ENCODE measurements around the gene STX1A.

Gene STX1A

DNA sequence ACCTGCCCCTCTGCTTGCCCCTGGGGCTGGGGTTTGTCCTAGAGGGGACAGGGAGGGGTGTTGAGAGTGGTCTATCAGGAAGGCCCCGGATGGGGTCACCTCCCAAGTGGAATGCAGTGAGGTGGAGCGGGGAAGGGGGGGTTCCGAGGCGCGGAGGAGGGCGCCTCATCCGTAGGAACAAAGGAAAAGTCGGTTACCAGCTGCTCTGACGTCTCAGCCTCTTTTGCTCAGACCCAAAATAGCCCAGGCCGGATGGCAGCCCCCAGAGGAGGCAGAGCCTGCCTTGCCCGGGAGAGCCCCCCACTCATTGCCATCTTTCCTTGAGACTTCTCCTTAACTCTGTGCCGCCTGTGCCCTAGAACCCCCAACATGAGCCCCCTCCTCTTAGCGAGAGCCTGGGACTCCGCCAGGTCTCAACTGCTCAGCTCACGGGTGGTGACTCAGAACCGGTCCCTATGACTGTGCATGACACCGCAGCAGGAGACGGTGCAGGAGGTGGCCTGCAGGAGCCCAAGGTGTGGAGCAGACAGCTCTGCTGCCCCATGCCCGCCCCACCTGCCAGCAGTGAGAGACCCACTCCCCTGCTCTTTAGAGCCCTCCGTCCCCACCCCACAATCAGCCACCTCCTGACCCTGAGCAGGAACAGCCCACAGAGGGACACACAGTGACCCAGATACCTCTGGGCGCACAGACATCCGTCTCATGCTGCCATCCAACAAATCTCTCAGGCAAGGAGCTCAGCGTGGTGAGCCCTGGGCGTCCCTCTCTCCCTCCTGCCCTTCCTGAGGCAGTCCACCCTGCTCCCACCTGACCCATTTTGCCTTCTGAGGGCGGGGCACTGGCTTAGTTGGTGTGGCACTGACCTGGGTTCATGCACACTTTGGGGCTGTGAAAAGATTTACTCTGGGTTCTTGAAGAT lies 13.1 kb downstream of the STX1A start:
- no peak overlapping the region for H3K9ac ChIP-seq (ENCODE audit: low read length)
- H3K36me3 ChIP-seq (ENCODE audit: control insufficient read depth, insufficient read depth, low read length): peaks cover 3% of the 10 kb centered on the region; the same call in 1 of the 2 replicates
- peaks cover 22% of the 10 kb centered on the region for H3K4me1 ChIP-seq (ENCODE audit: control insufficient read depth, insufficient read depth, low read length)

DNA sequence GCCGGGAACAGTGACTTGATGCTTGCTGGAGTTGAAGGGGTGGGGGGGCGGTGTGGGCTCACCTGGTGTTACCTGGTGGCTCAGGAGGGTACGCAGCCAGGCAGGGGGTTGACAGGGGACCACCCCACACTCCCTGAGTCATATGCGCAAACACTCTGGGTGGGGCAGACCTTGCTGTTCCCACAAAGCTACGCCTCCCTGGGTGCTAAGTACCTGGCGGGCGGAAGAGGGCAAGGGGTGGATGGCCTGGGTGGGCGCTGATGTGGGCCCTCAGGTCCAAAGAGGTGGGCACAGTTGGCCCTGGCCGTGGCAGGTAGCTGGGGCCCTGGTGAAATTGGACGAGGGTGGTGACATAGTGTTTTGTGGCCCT lies 13.9 kb downstream of the STX1A start:
- Histone ChIP-seq H3K27ac (ENCODE audit: low read depth, low read length) (no peak overlapping the region), H3K9ac (ENCODE audit: low read length) (no peak overlapping the region)

More for the DNA sequence above, 13.1 kb downstream of the STX1A start:
- Histone ChIP-seq H3K4me3 (ENCODE audit: low read depth, low read length) (no peak overlapping the region), H3K9me3 (ENCODE audit: control insufficient read depth, insufficient read depth, low read depth, low read length) (no peaks in the 10 kb centered on the region), H3K27ac (ENCODE audit: low read depth, low read length) (no peak overlapping the region), H3K27me3 (ENCODE audit: control insufficient read depth, insufficient read depth, low read length) (no peaks in the 10 kb centered on the region)

DNA sequence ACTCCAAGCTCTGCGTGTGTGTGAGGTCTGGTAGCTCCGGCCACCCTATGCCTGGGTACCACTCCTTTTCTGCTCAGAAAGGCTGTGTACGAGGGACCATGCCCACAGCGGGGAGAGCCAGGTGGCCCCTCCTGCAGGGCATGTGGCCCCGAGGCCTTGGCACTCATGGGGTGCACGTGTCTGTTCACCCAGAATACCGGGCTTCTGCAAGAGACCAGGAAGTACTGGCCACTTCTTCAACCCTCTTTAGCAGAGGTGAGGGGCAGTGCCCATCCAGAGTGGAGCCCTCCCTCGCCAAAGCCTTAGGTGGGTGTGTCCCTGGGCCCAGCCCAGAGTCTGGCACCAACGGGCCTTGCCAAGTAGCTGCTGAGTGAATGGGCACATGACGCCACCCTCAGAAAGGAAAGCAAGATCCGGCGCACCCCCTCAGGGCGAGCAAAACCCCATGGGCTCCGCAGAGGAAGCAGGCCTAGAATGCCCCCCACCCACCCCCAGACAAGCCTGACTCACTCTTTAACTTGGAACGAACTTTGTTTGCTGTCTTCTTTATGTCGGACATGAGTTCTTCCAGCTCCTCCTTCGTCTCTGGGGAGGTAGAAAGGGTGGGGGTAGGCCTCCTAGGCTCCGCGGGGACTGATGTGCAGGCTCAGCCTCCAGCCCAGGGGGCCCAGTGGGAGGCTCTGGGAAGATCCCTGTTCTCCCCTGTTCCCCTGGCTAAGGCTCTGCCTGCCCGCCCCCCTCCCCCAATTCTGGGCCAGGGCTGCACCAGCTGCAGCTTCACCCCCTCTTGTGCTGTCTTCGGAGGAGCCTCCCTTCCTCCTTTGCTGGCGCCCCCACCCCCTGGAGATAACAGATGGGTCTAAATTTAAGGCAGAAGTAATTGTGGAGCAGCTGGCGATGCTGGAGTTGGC lies 14.6 kb downstream of the STX1A start:
- H3K27ac ChIP-seq (ENCODE audit: low read depth, low read length): no peak overlapping the region
- peaks cover 10% of the 10 kb centered on the region for H3K36me3 ChIP-seq (ENCODE audit: control insufficient read depth, insufficient read depth, low read length)
- H3K9ac ChIP-seq (ENCODE audit: low read length): no peak overlapping the region
- H3K4me1 ChIP-seq (ENCODE audit: control insufficient read depth, insufficient read depth, low read length): peaks cover 22% of the 10 kb centered on the region
- H3K9me3 ChIP-seq (ENCODE audit: control insufficient read depth, insufficient read depth, low read depth, low read length): no peaks in the 10 kb centered on the region
- H3K4me3 ChIP-seq (ENCODE audit: low read depth, low read length): no peak overlapping the region
- H3K27me3 ChIP-seq (ENCODE audit: control insufficient read depth, insufficient read depth, low read length): no peaks in the 10 kb centered on the region

More for the DNA sequence above, 13.9 kb downstream of the STX1A start:
- no peaks in the 10 kb centered on the region for H3K27me3 ChIP-seq (ENCODE audit: control insufficient read depth, insufficient read depth, low read length)
- no peaks in the 10 kb centered on the region for H3K9me3 ChIP-seq (ENCODE audit: control insufficient read depth, insufficient read depth, low read depth, low read length)
- peaks cover 6% of the 10 kb centered on the region; the same call in 1 of the 2 replicates for H3K36me3 ChIP-seq (ENCODE audit: control insufficient read depth, insufficient read depth, low read length)
- peaks cover 22% of the 10 kb centered on the region for H3K4me1 ChIP-seq (ENCODE audit: control insufficient read depth, insufficient read depth, low read length)
- no peak overlapping the region for H3K4me3 ChIP-seq (ENCODE audit: low read depth, low read length)

DNA sequence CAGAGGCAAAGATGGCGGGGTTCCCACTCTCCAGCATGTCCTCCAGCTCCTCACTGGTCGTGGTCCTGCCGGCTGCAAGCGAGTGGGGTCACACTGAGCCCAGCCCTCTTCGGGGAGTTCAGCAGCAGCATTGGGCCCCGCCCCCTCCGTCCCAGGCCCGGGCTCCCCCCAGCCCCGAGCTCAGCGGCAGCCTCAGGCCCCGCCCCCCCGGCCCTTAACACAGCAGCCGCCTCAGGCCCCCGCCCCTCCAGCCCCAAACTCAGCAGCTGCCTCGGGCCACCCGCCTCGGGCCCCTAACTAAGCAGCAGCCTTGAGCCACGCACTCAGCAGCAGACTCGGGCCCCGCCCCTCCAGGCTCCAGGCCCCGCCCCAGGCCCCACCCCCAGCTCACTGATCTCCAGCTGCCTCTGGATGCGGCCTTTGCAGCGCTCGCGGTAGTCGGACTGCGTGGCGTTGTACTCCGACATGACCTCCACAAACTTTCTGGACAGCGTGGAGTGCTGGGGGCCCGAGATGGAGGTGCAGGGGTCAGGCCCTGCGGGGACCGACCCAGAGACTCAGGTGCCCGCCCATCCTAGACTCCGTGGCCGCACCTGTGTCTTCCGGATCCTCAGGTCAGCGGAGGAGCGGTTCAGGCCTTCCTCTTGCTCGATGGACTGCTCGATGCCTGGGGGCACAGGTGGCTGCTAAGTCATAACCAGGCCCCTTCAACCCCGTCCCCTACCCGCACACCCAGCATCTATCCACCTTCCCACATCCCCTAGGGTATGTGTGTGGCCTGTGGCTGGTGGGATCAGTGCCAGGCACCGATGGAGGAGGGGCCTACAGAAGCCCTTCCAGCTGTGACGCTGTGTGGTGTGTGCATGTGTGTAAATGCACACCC lies 15.5 kb downstream of the STX1A start:
- peak overlapping the region; percentile 49 for H3K4me3 ChIP-seq (ENCODE audit: low read depth, low read length)
- peaks cover 22% of the 10 kb centered on the region for H3K4me1 ChIP-seq (ENCODE audit: control insufficient read depth, insufficient read depth, low read length)
- H3K9me3 ChIP-seq (ENCODE audit: control insufficient read depth, insufficient read depth, low read depth, low read length): no peaks in the 10 kb centered on the region
- H3K9ac ChIP-seq (ENCODE audit: low read length): no peak overlapping the region
- H3K36me3 ChIP-seq (ENCODE audit: control insufficient read depth, insufficient read depth, low read length): peaks cover 19% of the 10 kb centered on the region
- H3K27me3 ChIP-seq (ENCODE audit: control insufficient read depth, insufficient read depth, low read length): no peaks in the 10 kb centered on the region
- H3K27ac ChIP-seq (ENCODE audit: low read depth, low read length): no peak overlapping the region

DNA sequence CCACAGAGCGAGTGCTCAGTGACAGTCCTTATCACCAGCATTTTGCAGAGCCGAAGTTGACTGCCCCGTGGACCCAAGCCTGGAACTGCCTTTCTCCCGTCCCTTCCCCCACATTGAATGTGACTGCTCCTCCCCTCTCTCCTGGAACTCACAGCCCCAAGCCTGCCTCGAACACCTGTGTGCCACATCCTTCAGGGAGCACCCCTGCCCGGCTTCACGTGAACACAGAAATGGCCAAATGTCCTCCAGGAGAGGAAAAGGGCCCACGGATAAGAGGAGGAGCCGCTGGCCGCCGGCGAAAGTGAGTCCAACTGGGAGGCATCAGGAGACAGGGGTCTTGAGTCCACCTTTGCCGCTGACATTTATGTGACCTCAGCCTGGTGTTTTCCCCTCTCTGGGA lies 16.2 kb downstream of the STX1A start:
- H3K9ac ChIP-seq (ENCODE audit: low read length): peak overlapping the region; percentile 22
- H3K27ac ChIP-seq (ENCODE audit: low read depth, low read length): no peak overlapping the region
- H3K4me3 ChIP-seq (ENCODE audit: low read depth, low read length): peak overlapping the region; percentile 49
- peaks cover 22% of the 10 kb centered on the region for H3K4me1 ChIP-seq (ENCODE audit: control insufficient read depth, insufficient read depth, low read length)
- H3K36me3 ChIP-seq (ENCODE audit: control insufficient read depth, insufficient read depth, low read length): peaks cover 27% of the 10 kb centered on the region
- no peaks in the 10 kb centered on the region for H3K27me3 ChIP-seq (ENCODE audit: control insufficient read depth, insufficient read depth, low read length)
- no peaks in the 10 kb centered on the region for H3K9me3 ChIP-seq (ENCODE audit: control insufficient read depth, insufficient read depth, low read depth, low read length)

DNA sequence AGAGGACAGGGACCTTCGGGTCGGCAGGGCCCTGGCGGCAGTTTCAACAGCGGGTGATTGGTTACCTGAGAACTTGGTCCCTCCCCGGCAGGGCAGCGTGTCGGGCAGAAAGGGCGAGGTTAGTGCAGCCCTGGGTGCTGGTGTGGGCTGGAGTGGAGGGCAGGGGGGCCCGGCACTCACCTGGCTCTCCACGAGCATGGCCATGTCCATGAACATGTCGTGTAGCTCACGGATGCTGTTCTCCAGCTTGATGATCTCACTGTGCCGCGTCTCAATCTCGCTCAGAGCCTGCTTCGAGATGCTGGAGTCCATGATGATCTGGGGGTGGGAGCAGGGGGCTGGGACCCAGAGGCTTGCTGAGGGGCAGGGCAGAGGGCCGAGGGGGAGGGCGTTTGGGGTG lies 16.8 kb downstream of the STX1A start:
- peaks cover 22% of the 10 kb centered on the region for H3K4me1 ChIP-seq (ENCODE audit: control insufficient read depth, insufficient read depth, low read length)
- no peak overlapping the region for H3K4me3 ChIP-seq (ENCODE audit: low read depth, low read length)
- H3K27ac ChIP-seq (ENCODE audit: low read depth, low read length): no peak overlapping the region
- H3K27me3 ChIP-seq (ENCODE audit: control insufficient read depth, insufficient read depth, low read length): no peaks in the 10 kb centered on the region
- no peak overlapping the region for H3K9ac ChIP-seq (ENCODE audit: low read length)
- H3K36me3 ChIP-seq (ENCODE audit: control insufficient read depth, insufficient read depth, low read length): peaks cover 31% of the 10 kb centered on the region
- no peaks in the 10 kb centered on the region for H3K9me3 ChIP-seq (ENCODE audit: control insufficient read depth, insufficient read depth, low read depth, low read length)

DNA sequence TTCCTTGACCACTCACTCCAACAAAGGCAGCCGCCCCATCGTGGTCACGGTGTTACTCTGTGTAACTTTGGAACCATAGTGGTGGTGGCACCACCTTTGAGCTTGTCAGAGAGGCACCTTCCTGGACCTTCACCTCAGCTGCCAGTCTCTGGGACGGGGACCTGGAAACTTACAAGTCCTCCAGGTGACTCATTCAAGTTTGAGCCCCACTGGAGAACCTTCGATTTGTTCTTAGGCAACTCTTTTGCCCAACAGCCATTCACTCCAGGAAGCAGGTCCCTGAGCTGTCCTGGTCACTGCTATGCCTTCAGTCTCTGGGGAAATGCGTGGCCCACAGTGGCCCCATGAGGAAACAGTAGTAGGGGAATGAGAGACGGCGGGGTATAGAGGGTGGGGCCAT lies 17.2 kb downstream of the STX1A start:
- Histone ChIP-seq H3K4me3 (ENCODE audit: low read depth, low read length) (no peak overlapping the region), H3K9ac (ENCODE audit: low read length) (no peak overlapping the region), H3K36me3 (ENCODE audit: control insufficient read depth, insufficient read depth, low read length) (peaks cover 35% of the 10 kb centered on the region), H3K4me1 (ENCODE audit: control insufficient read depth, insufficient read depth, low read length) (peaks cover 22% of the 10 kb centered on the region), H3K27ac (ENCODE audit: low read depth, low read length) (no peak overlapping the region), H3K9me3 (ENCODE audit: control insufficient read depth, insufficient read depth, low read depth, low read length) (no peaks in the 10 kb centered on the region), H3K27me3 (ENCODE audit: control insufficient read depth, insufficient read depth, low read length) (no peaks in the 10 kb centered on the region)

DNA sequence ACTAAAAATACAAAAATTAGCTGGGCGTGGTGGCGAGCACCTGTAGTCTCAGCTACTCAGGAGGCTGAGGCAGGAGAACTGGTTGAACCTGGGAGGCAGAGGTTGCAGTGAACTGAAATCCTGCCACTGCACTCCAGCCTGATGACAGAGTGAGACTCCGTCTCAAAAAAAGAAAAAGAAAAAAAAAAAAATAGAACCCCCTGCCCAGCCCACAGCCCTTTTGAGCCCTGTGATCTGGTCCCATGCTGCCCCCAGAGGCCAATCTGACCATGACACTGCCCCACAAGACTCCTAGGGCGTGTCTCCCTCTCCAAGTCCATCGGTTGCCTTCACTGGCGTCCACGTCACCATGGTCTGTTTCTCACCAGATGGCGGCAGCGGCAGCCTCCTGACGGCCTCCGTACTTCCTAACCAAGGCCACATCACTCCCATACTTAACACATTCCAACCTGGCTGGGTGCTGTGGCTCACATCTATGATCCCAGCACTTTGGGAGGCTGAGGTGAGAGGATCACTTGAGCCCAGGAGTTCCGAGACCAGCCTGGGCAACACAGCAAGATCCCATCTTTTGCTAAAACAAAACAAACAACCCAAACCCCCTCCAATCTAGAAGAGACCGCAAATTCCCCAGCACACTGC lies 18.0 kb downstream of the STX1A start:
- H3K36me3 ChIP-seq (ENCODE audit: control insufficient read depth, insufficient read depth, low read length): peaks cover 42% of the 10 kb centered on the region

DNA sequence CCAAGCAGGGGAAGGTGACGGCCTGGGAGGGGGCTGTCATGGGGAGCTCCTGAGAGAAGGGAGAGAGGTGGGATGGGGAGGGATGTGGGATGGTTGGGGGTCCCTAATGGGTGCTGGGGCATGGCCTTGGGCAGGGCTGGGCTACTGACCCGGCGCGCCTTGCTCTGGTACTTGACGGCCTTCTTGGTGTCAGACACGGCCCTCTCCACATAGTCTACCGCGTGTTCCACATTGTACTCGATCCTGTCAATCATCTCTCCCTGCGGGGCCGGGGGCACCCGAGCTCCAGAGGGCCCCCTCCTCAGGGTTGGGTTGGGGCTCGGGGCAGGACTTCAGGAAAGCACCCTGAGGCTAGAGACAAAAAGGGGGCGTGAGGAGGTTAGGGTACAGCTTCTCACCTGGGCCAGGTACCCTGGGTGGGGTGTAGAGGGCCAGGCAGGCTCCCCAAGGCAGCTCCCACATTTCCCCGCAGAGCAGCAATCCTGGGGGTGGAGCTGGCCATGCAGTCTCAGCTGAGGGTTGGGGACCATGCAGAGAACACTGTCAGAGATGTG lies 18.8 kb downstream of the STX1A start:
- no peaks in the 10 kb centered on the region for H3K9me3 ChIP-seq (ENCODE audit: control insufficient read depth, insufficient read depth, low read depth, low read length)
- no peak overlapping the region for H3K4me3 ChIP-seq (ENCODE audit: low read depth, low read length)
- no peaks in the 10 kb centered on the region for H3K27me3 ChIP-seq (ENCODE audit: control insufficient read depth, insufficient read depth, low read length)
- H3K27ac ChIP-seq (ENCODE audit: low read depth, low read length): no peak overlapping the region
- H3K36me3 ChIP-seq (ENCODE audit: control insufficient read depth, insufficient read depth, low read length): peaks cover 51% of the 10 kb centered on the region
- no peak overlapping the region for H3K9ac ChIP-seq (ENCODE audit: low read length)
- peaks cover 15% of the 10 kb centered on the region for H3K4me1 ChIP-seq (ENCODE audit: control insufficient read depth, insufficient read depth, low read length)

More for the DNA sequence above, 18.0 kb downstream of the STX1A start:
- Histone ChIP-seq H3K4me3 (ENCODE audit: low read depth, low read length) (no peak overlapping the region), H3K27ac (ENCODE audit: low read depth, low read length) (no peak overlapping the region), H3K27me3 (ENCODE audit: control insufficient read depth, insufficient read depth, low read length) (no peaks in the 10 kb centered on the region), H3K9ac (ENCODE audit: low read length) (no peak overlapping the region), H3K4me1 (ENCODE audit: control insufficient read depth, insufficient read depth, low read length) (peaks cover 22% of the 10 kb centered on the region), H3K9me3 (ENCODE audit: control insufficient read depth, insufficient read depth, low read depth, low read length) (no peaks in the 10 kb centered on the region)

DNA sequence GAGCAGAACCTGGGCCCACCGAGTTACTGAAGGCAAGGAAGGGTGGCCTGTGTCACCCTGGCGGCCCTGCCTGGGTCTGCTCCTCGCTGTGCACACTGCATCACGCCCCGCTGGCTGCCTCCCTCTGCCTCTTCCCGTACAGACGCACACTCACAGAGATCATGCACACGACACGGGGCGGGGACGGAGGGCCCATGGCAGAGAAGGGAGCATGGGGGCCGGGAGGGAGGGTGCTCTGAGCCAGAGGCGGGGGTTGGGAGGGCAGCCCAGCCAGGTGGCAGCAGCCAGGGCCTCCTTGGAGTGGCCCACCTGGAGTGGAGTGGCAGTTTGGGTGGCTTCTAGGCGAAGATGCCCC lies 19.4 kb downstream of the STX1A start:
- H3K4me3 ChIP-seq (ENCODE audit: low read depth, low read length): no peak overlapping the region
- H3K4me1 ChIP-seq (ENCODE audit: control insufficient read depth, insufficient read depth, low read length): peaks cover 14% of the 10 kb centered on the region
- no peak overlapping the region for H3K9ac ChIP-seq (ENCODE audit: low read length)
- H3K27ac ChIP-seq (ENCODE audit: low read depth, low read length): no peak overlapping the region
- peaks cover 56% of the 10 kb centered on the region for H3K36me3 ChIP-seq (ENCODE audit: control insufficient read depth, insufficient read depth, low read length)
- H3K27me3 ChIP-seq (ENCODE audit: control insufficient read depth, insufficient read depth, low read length): no peaks in the 10 kb centered on the region
- no peaks in the 10 kb centered on the region for H3K9me3 ChIP-seq (ENCODE audit: control insufficient read depth, insufficient read depth, low read depth, low read length)
